Neural progenitor cell (in vitro differentiated cells): Measurements from ENCODE around the gene PHKA1. TPM values are rescaled to one million over a fixed set of nuclear protein-coding genes. Genes with fewer than 3 reads are reported as not detected.

ENCODE experiments used
- DNase-seq: peaks from one replicate; pipeline ENCODE4 v3.0.0-alpha.2; 2016; ENCODE audit warnings: low spot score
- H2AFZ ChIP-seq: fragments of 200-600 bp; sonication (generic); replicated peaks from 2 replicates; pipeline ENCODE4 v1.6.1; 2016; ENCODE audit warnings: antibody characterized with exemption
- H3F3A ChIP-seq: fragments of 200-600 bp; sonication (generic); 2 replicates; pipeline ENCODE4 v1.6.1; 2016; ENCODE audit warnings: antibody characterized with exemption, low read depth
- H3K27ac ChIP-seq: fragments of 200-600 bp; sonication (generic); 2 replicates; pipeline ENCODE4 v1.5.1; 2016; ENCODE audit warnings: mild to moderate bottlenecking
- H3K27me3 ChIP-seq: fragments of 200-600 bp; sonication (generic); 2 replicates; pipeline ENCODE4 v1.6.1; 2016; ENCODE audit warnings: mild to moderate bottlenecking, moderate library complexity
- H3K36me3 ChIP-seq: fragments of 200-600 bp; sonication (generic); 2 replicates; pipeline ENCODE4 v1.5.1; 2016
- H3K4me1 ChIP-seq: fragments of 200-600 bp; sonication (generic); 2 replicates; pipeline ENCODE4 v1.6.1; 2016; ENCODE audit warnings: mixed run types
- H3K4me2 ChIP-seq: fragments of 200-600 bp; sonication (generic); 2 replicates; pipeline ENCODE4 v1.6.1; 2016
- H3K4me3 ChIP-seq: fragments of 200-600 bp; sonication (generic); 2 replicates; pipeline ENCODE4 v1.5.1; 2016
- H3K79me2 ChIP-seq: fragments of 200-600 bp; sonication (generic); 2 replicates; pipeline ENCODE4 v1.6.1; 2016; ENCODE audit warnings: low read depth
- H3K9ac ChIP-seq: fragments of 200-600 bp; sonication (generic); 2 replicates; pipeline ENCODE4 v1.6.1; 2016
- H3K9me3 ChIP-seq: fragments of 200-600 bp; sonication (generic); 2 replicates; pipeline ENCODE4 v1.5.1; 2016; ENCODE audit warnings: low read depth
- H4K20me1 ChIP-seq: fragments of 200-600 bp; sonication (generic); 2 replicates; pipeline ENCODE4 v1.6.1; 2016; ENCODE audit warnings: low read depth
- H3K27ac Mint-ChIP-seq: 3 replicates; pipeline ENCODE4 v1.8.0; 2021; ENCODE audit warnings: mixed read lengths
- H3K27me3 Mint-ChIP-seq: 2 replicates; pipeline ENCODE4 v1.8.0; 2022; ENCODE audit warnings: low read depth, mild to moderate bottlenecking, inconsistent platforms, moderate library complexity, mixed read lengths; ENCODE audit not compliant: insufficient read depth
- H3K36me3 Mint-ChIP-seq: 3 replicates; pipeline ENCODE4 v1.8.0; 2021; ENCODE audit warnings: mixed read lengths
- H3K4me1 Mint-ChIP-seq: 3 replicates; pipeline ENCODE4 v1.8.0; 2021; ENCODE audit warnings: mixed read lengths
- H3K4me3 Mint-ChIP-seq: 3 replicates; pipeline ENCODE4 v1.8.0; 2021; ENCODE audit warnings: mild to moderate bottlenecking, moderate library complexity, mixed read lengths
- H3K9me3 Mint-ChIP-seq: 3 replicates; pipeline ENCODE4 v1.8.0; 2020; ENCODE audit warnings: mixed read lengths
- EZH2 ChIP-seq: fragments of 200-600 bp; sonication (generic); IDR thresholded peaks from 2 replicates; pipeline ENCODE4 v1.6.1; 2017; ENCODE audit warnings: antibody characterized with exemption, mild to moderate bottlenecking, moderate library complexity
- EZH2phosphoT487 ChIP-seq: fragments of 200-600 bp; sonication (generic); IDR thresholded peaks from 2 replicates; pipeline ENCODE4 v1.6.1; 2017; ENCODE audit warnings: antibody characterized with exemption
- small RNA-seq: library from RNA; depleted of rRNA; stranded (forward); fragments of <200 nt; gene quantifications from one replicate; pipeline ENCODE3, GENCODE V24; 2015
- total RNA-seq: library from RNA; depleted of rRNA; stranded (reverse); fragments of >200 nt; gene quantifications from 2 replicates; pipeline ENCODE4 v1.2.3, GENCODE V29; 2015; ENCODE audit warnings: low replicate concordance

The PHKA1 gene
- total RNA-seq, 1 donor from 2014 or later = 5.1 TPM

GRCh38 chrX:72532366-72532765 lies 181.7 kb downstream of the PHKA1 start:
- Histone ChIP-seq H3K36me3 (peaks cover 7% of the 10 kb centered on the region), H3K4me3 (no peak overlapping the region), H3K4me2 (no peak overlapping the region), H3K9me3 (peaks cover 3% of the 10 kb centered on the region), H3K79me2 (no peaks in the 10 kb centered on the region), H3K27me3 (no peaks in the 10 kb centered on the region), H3F3A (no peaks in the 10 kb centered on the region), H4K20me1 (no peaks in the 10 kb centered on the region), H3K27ac (no peak overlapping the region), H3K4me1 (no peaks in the 10 kb centered on the region), H2AFZ (no peak overlapping the region), H3K9ac (no peak overlapping the region)
- H3K27me3 Mint-ChIP-seq = no peaks in the 10 kb centered on the region
- no peak overlapping the region for H3K27ac Mint-ChIP-seq
- DNase-seq = no peak
- no peak for TF ChIP-seq EZH2phosphoT487
- TF ChIP-seq EZH2 = no peak
- peaks cover 7% of the 10 kb centered on the region for H3K36me3 Mint-ChIP-seq
- H3K9me3 Mint-ChIP-seq = no peaks in the 10 kb centered on the region
- H3K4me1 Mint-ChIP-seq = no peaks in the 10 kb centered on the region
- no peak overlapping the region for H3K4me3 Mint-ChIP-seq

Small RNA genes lying within 50 kb of the gene (small RNA-seq; reads per million reads assigned to genes)
- not detected for gene BX295541.1
- not detected for gene RF00012
- gene RNU1-112P = not detected

Other genes with a start within 250 kb of the PHKA1 start
- 28.4 and 37.8 TPM in 2 replicates for gene HDAC8, start 141.5 kb downstream of the PHKA1 start, total RNA-seq
- gene DMRTC1B, start 62.6 kb upstream of the PHKA1 start, total RNA-seq = 0.34 TPM in 1 of 2 replicates, not detected in the other
- not detected in 2 replicates for gene FAM236B, start 68.4 kb upstream of the PHKA1 start, total RNA-seq
- gene FAM236D, start 93.9 kb upstream of the PHKA1 start, total RNA-seq = not detected in 2 replicates
- gene FAM236C, start 198.3 kb upstream of the PHKA1 start, total RNA-seq = not detected in 2 replicates
- gene FAM236A, start 223.9 kb upstream of the PHKA1 start, total RNA-seq = not detected in 2 replicates
- not detected in 2 replicates for gene DMRTC1, start 229.5 kb upstream of the PHKA1 start, total RNA-seq